Smooth muscle cell (in vitro differentiated cells): ENCODE data around the gene PDE10A. TPM values are rescaled to one million over a fixed set of nuclear protein-coding genes. Genes with fewer than 3 reads are reported as not detected.

ENCODE experiments used
- DNase-seq: peaks from one replicate; lab custom pipeline; 2025; ENCODE audit not compliant: unreplicated experiment; lab: John Stamatoyannopoulos, UW
- H2AFZ ChIP-seq: fragments of 200-600 bp; sonication (generic); 2 replicates; pipeline ENCODE4 v1.6.0; 2016; ENCODE audit warnings: antibody characterized with exemption, low read depth, mild to moderate bottlenecking
- H3F3A ChIP-seq: fragments of 200-600 bp; sonication (generic); 2 replicates; pipeline ENCODE4 v1.6.0; 2017; ENCODE audit warnings: antibody characterized with exemption, low read depth
- H3K27ac ChIP-seq: fragments of 200-600 bp; sonication (generic); 2 replicates; pipeline ENCODE4 v1.5.1; 2016; ENCODE audit warnings: low read depth, mild to moderate bottlenecking
- H3K27me3 ChIP-seq: fragments of 200-600 bp; sonication (generic); 2 replicates; pipeline ENCODE4 v1.6.1; 2016; ENCODE audit warnings: low read depth, mild to moderate bottlenecking
- H3K36me3 ChIP-seq: fragments of 200-600 bp; sonication (generic); 2 replicates; pipeline ENCODE4 v1.5.1; 2016; ENCODE audit warnings: low read depth
- H3K4me1 ChIP-seq: fragments of 200-600 bp; sonication (generic); 2 replicates; pipeline ENCODE4 v1.5.1; 2016; ENCODE audit warnings: low read depth
- H3K4me2 ChIP-seq: fragments of 200-600 bp; sonication (generic); 2 replicates; pipeline ENCODE4 v1.6.0; 2016; ENCODE audit warnings: mild to moderate bottlenecking
- H3K4me3 ChIP-seq: fragments of 200-600 bp; sonication (generic); 2 replicates; pipeline ENCODE4 v1.5.1; 2016; ENCODE audit warnings: mild to moderate bottlenecking
- H3K79me2 ChIP-seq: fragments of 200-600 bp; sonication (generic); 2 replicates; pipeline ENCODE4 v1.6.0; 2016; ENCODE audit warnings: low read depth, mild to moderate bottlenecking
- H3K9ac ChIP-seq: fragments of 200-600 bp; sonication (generic); 2 replicates; pipeline ENCODE4 v1.6.0; 2016; ENCODE audit warnings: low read depth
- H3K9me3 ChIP-seq: fragments of 200-600 bp; sonication (generic); replicated peaks from 2 replicates; pipeline ENCODE4 v1.5.1; 2016; ENCODE audit warnings: low read depth
- H4K20me1 ChIP-seq: fragments of 200-600 bp; sonication (generic); 2 replicates; pipeline ENCODE4 v1.6.0; 2016; ENCODE audit warnings: low read depth
- WGBS: methylation state at CpG from one replicate; pipeline ENCODE4 v1.1.7; 2016; ENCODE audit warnings: low lambda C conversion rate; 5-methylcytosine and 5-hydroxymethylcytosine counted together
- polyA plus RNA-seq: library from polyadenylated mRNA; unstranded; fragments of >200 nt; fragmentation: Nextera tagmentation; extraction: Ambion mirVana; gene quantifications from 2 replicates; pipeline ENCODE4 v1.2.1, GENCODE V29; 2016
- total RNA-seq: library from RNA; depleted of rRNA; stranded (reverse); fragments of >200 nt; gene quantifications from 2 replicates; pipeline ENCODE4 v1.2.3, GENCODE V29; 2014
- TF ChIP-seq, protein P1 (sequence below): fragments of 200-600 bp; sonication (generic); IDR thresholded peaks from 2 replicates; pipeline ENCODE4 v1.5.1; 2017; ENCODE audit warnings: borderline replicate concordance, mild to moderate bottlenecking, antibody characterized with exemption; ENCODE audit not compliant: insufficient read depth, poor library complexity, severe bottlenecking

PDE10A gene
- total and polyA plus RNA-seq, 2 experiments from 2014 or later, result 2.0 to 5.6 TPM

DNA sequence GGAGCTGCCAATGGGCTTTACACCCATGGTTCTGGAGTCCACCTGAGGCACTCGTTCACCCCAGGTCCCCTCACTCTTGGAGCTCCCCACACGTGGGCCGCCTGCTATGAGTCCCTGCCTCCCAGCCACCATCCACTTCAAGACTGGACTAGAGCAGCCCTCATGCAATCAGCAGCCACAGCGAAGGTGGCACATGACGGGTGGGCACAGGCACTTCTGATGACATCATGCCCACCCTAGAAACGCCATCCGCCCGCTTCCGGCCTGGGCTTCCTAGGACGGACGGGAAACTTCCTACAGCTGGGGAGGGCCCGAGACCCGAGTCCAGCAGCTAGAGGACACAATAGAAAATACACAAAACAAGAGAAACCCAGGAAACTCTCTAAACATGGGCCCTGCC, 85.5 kb downstream of the PDE10A start:
- no peak overlapping the region for H3K4me2 ChIP-seq
- H3F3A ChIP-seq, result no peaks in the 10 kb centered on the region
- no peaks in the 10 kb centered on the region for H3K27me3 ChIP-seq
- H2AFZ ChIP-seq, result no peak overlapping the region
- no peak overlapping the region for H3K9ac ChIP-seq
- no peaks in the 10 kb centered on the region for H3K9me3 ChIP-seq
- H4K20me1 ChIP-seq, result no peaks in the 10 kb centered on the region
- DNase-seq, result no peak
- no peak overlapping the region for H3K27ac ChIP-seq
- H3K4me3 ChIP-seq, result no peak overlapping the region
- no peaks in the 10 kb centered on the region for H3K36me3 ChIP-seq
- WGBS, result 86% methylated on average over 13 of the region's 13 CpGs
- TF ChIP-seq, protein P1, sequence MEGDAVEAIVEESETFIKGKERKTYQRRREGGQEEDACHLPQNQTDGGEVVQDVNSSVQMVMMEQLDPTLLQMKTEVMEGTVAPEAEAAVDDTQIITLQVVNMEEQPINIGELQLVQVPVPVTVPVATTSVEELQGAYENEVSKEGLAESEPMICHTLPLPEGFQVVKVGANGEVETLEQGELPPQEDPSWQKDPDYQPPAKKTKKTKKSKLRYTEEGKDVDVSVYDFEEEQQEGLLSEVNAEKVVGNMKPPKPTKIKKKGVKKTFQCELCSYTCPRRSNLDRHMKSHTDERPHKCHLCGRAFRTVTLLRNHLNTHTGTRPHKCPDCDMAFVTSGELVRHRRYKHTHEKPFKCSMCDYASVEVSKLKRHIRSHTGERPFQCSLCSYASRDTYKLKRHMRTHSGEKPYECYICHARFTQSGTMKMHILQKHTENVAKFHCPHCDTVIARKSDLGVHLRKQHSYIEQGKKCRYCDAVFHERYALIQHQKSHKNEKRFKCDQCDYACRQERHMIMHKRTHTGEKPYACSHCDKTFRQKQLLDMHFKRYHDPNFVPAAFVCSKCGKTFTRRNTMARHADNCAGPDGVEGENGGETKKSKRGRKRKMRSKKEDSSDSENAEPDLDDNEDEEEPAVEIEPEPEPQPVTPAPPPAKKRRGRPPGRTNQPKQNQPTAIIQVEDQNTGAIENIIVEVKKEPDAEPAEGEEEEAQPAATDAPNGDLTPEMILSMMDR, result no peak
- H3K4me1 ChIP-seq, result no peaks in the 10 kb centered on the region
- no peaks in the 10 kb centered on the region for H3K79me2 ChIP-seq

DNA sequence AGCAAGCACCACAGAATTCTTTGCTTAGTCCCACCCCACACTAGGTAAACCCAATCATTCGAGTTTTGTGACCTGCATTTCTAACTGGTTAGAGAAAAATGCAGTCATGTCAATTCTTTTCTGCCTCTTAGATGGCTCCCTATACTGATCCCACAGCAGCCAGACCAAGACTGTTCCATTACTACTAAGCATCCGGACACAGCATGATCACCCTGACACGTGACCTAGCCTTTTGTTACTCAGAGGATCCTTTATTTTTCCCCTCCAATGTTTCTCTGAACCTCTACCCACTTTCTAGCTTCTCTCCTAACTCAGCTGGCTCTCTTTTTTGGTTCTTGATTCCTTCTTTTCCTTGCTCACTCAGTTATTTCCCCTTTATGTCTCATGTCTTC, 87.9 kb downstream of the PDE10A start:
- Histone ChIP-seq H3K4me3 (no peak overlapping the region), H2AFZ (no peak overlapping the region), H3K9ac (no peak overlapping the region), H4K20me1 (no peaks in the 10 kb centered on the region), H3K36me3 (no peaks in the 10 kb centered on the region), H3K9me3 (no peaks in the 10 kb centered on the region), H3K79me2 (no peaks in the 10 kb centered on the region), H3K27ac (no peak overlapping the region), H3K27me3 (no peaks in the 10 kb centered on the region), H3F3A (no peaks in the 10 kb centered on the region), H3K4me1 (no peaks in the 10 kb centered on the region), H3K4me2 (no peak overlapping the region)
- 79% methylated on average over 3 of the region's 3 CpGs for WGBS
- TF ChIP-seq, protein P1, result no peak
- no peak for DNase-seq

DNA sequence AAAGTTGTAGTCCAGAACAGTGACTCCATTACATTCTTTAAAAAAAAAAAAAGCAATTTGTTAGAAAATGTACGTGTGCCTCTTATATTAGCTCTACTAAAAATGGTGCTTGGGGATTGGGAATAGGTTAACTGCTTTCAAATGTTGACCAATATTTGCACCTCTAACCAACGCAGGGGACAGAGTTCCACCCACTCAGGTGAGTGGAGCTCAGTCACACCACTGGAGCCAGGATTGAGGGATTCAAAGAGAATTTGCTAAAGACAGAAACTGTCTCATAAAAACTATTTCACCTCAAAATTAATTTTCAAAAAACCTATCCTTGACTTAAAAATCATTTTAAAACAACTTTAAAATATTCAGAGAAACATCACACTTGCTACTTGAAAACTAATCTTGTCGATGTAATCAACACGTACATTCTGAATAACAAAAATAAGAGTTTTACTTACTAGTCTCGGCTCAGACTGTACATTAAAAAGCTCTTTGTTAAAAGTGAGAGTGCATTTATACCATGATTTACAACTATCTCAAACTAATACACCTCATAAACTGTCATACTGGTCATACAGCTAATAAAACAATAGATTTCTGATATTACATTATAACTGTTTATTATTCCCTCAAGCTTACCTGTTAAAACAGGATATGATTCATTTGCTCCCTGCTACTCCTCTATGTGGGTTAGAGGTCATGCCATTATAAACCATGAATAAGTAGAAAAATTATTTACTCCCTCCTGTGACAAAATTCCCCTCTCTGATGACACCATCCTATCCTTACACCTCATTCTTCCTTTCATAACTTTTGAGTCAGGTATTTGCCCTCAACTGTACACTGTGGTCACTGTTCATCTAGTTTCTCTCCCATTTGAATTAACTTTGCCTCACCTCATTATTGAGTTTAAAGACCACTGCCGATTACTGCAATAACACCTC, 88.6 kb downstream of the PDE10A start:
- Histone ChIP-seq H3F3A (no peaks in the 10 kb centered on the region), H3K4me2 (no peak overlapping the region), H4K20me1 (no peaks in the 10 kb centered on the region), H3K79me2 (no peaks in the 10 kb centered on the region), H3K4me3 (no peak overlapping the region), H3K4me1 (no peaks in the 10 kb centered on the region), H3K36me3 (no peaks in the 10 kb centered on the region), H3K9me3 (no peaks in the 10 kb centered on the region), H2AFZ (no peak overlapping the region), H3K27me3 (no peaks in the 10 kb centered on the region), H3K9ac (no peak overlapping the region), H3K27ac (no peak overlapping the region)
- TF ChIP-seq, protein P1, result no peak
- WGBS, result 88% methylated on average over 6 of the region's 6 CpGs
- DNase-seq, result no peak
